ENCODE data around the gene GAL3ST1. TPM values are rescaled to one million over a fixed set of nuclear protein-coding genes. Genes with fewer than 3 reads are reported as not detected.
A peak's percentile ranks its signal among the peaks of the same experiment; 100 is the strongest.

The GAL3ST1 gene
- total and polyA plus RNA-seq, 10 of the 15 experiments (the other 5 are each of a cell fraction or from before 2014, with no cell fraction given) = not detected

DNA sequence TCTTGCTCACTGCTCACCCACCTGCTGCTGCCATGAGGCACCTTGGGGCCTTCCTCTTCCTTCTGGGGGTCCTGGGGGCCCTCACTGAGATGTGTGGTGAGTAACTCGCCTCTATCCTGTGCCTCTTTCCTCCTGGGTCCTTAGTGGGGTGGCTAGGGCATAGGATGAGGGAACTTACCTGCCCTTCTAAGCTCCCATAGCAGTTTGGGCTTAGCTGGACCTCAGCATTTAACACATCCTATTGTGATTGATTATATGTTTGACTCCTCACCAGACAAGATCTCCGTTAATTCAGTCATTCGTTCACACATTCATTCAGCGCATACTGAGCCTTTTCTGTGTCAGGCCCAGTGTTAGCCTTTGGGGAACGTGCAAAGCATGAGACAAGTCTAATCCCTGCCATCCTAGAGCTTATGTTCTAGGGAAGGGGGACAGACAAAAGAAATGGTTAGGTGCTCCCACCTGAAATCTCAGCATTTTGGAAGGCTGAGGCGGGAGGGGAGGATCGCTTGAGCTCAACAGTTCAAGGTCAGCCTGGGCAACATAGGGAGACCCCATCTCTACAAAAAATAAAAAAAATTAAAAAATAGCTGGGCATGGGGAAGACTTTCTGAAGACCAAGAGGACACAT is 33.0 kb upstream of the GAL3ST1 start:
- TF ChIP-seq RELB (IDR thresholded peaks at IDR 0.05; ENCODE audit: low read depth) (no peak), ZNF24 (IDR thresholded peaks at IDR 0.05) (peak; percentile 55; the same call in 1 of the 2 replicates), MXI1 (IDR thresholded peaks at IDR 0.05; ENCODE audit: low read depth, low read length) (0 out of 2 replicates have a peak, but pooled peaks have one; percentile 15), SMARCA5 (IDR thresholded peaks at IDR 0.05) (0 out of 2 replicates have a peak, but pooled peaks have one; percentile 15), MLLT1 (IDR thresholded peaks at IDR 0.05) (peak; percentile 84; the same call in 1 of the 2 replicates)
- TF ChIP-seq, protein P1, sequence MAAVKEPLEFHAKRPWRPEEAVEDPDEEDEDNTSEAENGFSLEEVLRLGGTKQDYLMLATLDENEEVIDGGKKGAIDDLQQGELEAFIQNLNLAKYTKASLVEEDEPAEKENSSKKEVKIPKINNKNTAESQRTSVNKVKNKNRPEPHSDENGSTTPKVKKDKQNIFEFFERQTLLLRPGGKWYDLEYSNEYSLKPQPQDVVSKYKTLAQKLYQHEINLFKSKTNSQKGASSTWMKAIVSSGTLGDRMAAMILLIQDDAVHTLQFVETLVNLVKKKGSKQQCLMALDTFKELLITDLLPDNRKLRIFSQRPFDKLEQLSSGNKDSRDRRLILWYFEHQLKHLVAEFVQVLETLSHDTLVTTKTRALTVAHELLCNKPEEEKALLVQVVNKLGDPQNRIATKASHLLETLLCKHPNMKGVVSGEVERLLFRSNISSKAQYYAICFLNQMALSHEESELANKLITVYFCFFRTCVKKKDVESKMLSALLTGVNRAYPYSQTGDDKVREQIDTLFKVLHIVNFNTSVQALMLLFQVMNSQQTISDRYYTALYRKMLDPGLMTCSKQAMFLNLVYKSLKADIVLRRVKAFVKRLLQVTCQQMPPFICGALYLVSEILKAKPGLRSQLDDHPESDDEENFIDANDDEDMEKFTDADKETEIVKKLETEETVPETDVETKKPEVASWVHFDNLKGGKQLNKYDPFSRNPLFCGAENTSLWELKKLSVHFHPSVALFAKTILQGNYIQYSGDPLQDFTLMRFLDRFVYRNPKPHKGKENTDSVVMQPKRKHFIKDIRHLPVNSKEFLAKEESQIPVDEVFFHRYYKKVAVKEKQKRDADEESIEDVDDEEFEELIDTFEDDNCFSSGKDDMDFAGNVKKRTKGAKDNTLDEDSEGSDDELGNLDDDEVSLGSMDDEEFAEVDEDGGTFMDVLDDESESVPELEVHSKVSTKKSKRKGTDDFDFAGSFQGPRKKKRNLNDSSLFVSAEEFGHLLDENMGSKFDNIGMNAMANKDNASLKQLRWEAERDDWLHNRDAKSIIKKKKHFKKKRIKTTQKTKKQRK (IDR thresholded peaks at IDR 0.05; ENCODE audit: low read depth, low read length) = no peak
- Histone ChIP-seq H3K9ac (ENCODE audit: control insufficient read depth, insufficient read depth, low read length) (peak overlapping the region; percentile 66), H3K9me3 (replicated peaks; ENCODE audit: control insufficient read depth, insufficient read depth, low read length) (no peaks in the 10 kb centered on the region), H3K4me3 (peak overlapping the region; percentile 66), H2AFZ (ENCODE audit: control insufficient read depth, low read depth, low read length) (peak overlapping the region; percentile 93), H4K20me1 (ENCODE audit: control insufficient read depth, insufficient read depth) (no peaks in the 10 kb centered on the region), H3K27ac (ENCODE audit: control insufficient read depth, insufficient read depth) (peak overlapping the region; percentile 54), H3K27me3 (replicated peaks in 1 of 2; ENCODE audit: control insufficient read depth in 2 of 2, insufficient read depth in 2 of 2, low read length in 1 of 2) (no peaks in the 10 kb centered on the region), H3K4me1 (ENCODE audit: control insufficient read depth, insufficient read depth, low read length) (peaks cover 51% of the 10 kb centered on the region), H3K4me2 (ENCODE audit: control insufficient read depth, insufficient read depth) (peak overlapping the region; percentile 97), H3K79me2 (ENCODE audit: control insufficient read depth, insufficient read depth, low read length) (no peaks in the 10 kb centered on the region), H3K36me3 (ENCODE audit: control insufficient read depth in 2 of 2, insufficient read depth in 2 of 2, low read length in 1 of 2) (no peaks in the 10 kb centered on the region)
- intact Hi-C loops (cut with micrococcal nuclease; ENCODE audit: unreplicated experiment) (no loop called here), in situ Hi-C loops (cut with MboI) (no loop called here)
- ATAC-seq (no peak; the same call in 2 of the 3 replicates), DNase-seq (ENCODE audit: low read depth, low spot score) (no peak), FAIRE-seq (no peak)
- ChIA-PET POLR2A (interaction anchor here (0.5 to 2.1 kb wide), 9 partner anchors 13 to 177 kb away, joined by 3 to 7 read pairs (median 5); partner anchors contain the start of genes PES1 and SLC35E4), SMC1A (ENCODE audit: uncharacterized antibody, unreplicated experiment) (interaction anchor here (0.8 to 3.6 kb wide), 9 partner anchors 16 to 183 kb away, joined by 3 to 18 read pairs (median 5); partner anchors contain the start of gene PES1), CTCF (interaction anchor here (0.7 to 6.4 kb wide), 12 partner anchors 9 to 344 kb away, joined by 3 to 51 read pairs (median 4); partner anchors contain the start of genes PES1 and SLC35E4), RAD21 (ENCODE audit: unreplicated experiment) (interaction anchor here (0.6 to 4.7 kb wide), 10 partner anchors 16 to 216 kb away, joined by 3 to 58 read pairs (median 5); partner anchors contain the start of genes PES1 and SLC35E4)
- 82% methylated on average over 7 of the region's 7 CpGs for WGBS (ENCODE audit: insufficient coverage, insufficient replicate concordance, low lambda C conversion rate, missing lambda C conversion rate)
- TSS peak; percentile 72 for BruUV-seq (replicated peaks)

All from GM12878 (cell line).